ENCODE measurements around the gene CPD.
A peak's percentile ranks its signal among the peaks of the same experiment; 100 is the strongest.

Gene CPD

DNA sequence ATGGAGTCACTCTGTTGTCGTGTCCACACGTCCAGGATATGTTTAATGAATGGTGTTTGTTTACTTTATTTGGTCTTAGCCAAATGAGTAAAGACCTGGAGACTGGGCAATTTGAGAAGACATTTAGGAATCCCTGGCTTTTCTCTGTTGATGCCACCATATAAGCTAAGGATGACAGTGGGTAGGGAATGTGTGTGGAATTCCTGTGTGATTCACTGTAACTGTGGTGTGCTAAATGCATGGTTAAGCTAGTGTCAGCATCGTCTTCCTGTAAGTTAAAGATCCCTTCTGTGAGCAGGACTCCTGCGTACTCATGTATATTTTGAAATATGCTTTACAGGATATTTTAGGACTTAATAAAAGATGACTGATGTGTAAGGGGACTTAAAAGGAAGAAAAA, 124.8 kb downstream of the CPD start:
- TF ChIP-seq, protein P1, sequence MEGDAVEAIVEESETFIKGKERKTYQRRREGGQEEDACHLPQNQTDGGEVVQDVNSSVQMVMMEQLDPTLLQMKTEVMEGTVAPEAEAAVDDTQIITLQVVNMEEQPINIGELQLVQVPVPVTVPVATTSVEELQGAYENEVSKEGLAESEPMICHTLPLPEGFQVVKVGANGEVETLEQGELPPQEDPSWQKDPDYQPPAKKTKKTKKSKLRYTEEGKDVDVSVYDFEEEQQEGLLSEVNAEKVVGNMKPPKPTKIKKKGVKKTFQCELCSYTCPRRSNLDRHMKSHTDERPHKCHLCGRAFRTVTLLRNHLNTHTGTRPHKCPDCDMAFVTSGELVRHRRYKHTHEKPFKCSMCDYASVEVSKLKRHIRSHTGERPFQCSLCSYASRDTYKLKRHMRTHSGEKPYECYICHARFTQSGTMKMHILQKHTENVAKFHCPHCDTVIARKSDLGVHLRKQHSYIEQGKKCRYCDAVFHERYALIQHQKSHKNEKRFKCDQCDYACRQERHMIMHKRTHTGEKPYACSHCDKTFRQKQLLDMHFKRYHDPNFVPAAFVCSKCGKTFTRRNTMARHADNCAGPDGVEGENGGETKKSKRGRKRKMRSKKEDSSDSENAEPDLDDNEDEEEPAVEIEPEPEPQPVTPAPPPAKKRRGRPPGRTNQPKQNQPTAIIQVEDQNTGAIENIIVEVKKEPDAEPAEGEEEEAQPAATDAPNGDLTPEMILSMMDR (conservative IDR thresholded peaks at IDR 0.05; ENCODE audit: low read length) = no peak
- no peak overlapping the region for H3K4me3 ChIP-seq (ENCODE audit: low read length)
- DNase-seq (ENCODE audit: low read depth) = no peak

DNA sequence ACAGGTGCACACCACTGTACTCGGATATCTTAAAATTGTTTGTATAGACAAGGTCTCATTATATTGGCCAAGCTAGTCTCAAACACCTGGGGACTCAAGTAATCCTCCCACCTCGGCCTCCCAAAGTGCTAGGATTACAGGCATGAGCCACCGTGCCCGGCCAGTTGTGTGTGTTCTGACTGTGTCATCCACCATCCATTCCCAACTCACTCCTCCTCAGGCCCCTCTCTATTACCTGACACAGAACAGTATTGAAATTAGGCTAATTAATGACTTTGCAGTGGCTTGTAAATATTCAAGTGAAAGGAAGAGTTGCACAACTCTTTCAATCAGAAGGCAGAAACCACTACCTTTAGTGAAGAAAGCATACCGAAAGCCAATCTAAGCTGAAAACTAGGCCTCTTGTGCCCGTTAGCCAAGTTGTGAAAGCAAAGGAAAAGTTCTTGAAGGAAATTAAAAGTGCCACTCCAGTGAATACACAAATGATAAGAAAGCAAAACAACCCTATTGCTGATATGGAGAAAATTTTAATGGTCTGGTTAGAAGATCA, 127.2 kb downstream of the CPD start:
- H3K4me3 ChIP-seq (ENCODE audit: low read length) = no peak overlapping the region
- no peak for DNase-seq (ENCODE audit: low read depth)
- TF ChIP-seq, protein P1 (conservative IDR thresholded peaks at IDR 0.05; ENCODE audit: low read length) = no peak

DNA sequence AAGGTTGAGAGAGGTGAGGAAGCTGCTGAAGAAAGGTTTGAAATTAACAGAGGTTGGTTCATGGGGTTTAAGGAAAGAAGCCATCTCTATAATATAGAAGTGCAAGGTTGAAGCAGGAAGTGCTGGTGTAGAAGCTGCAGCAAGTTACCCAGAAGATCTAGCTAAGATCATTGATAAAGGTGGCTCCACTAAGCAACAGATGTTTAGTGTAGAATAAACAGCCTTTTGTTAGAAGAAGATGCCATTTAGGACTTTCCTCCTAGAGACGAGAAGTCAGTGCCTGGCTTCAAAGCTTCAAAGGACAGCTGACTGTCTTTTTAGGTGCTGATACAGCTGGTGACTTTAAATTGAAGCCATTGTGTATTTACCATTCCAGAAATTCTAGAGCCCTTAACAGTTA, 127.8 kb downstream of the CPD start:
- no peak for DNase-seq (ENCODE audit: low read depth)
- H3K4me3 ChIP-seq (ENCODE audit: low read length) = no peak overlapping the region
- TF ChIP-seq, protein P1 (conservative IDR thresholded peaks at IDR 0.05; ENCODE audit: low read length) = no peak

DNA sequence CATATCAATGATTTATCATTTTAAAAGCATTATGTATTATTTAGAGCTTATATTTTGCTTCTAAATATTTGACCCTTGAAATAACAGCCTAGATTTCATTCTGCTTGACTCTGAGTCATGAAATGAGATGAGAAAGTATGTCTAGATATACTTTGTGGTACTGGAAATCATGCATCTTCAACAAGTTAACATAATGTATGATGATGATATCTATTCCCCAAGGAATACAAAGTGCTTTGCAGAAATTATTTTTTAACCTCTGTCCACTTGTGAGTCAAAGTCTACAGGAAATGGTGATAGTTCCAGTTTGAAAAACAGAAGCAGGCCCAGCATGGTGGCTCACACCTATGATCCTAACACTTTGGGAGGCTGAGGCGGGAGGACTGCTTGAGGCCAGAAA, 134.6 kb downstream of the CPD start:
- TF ChIP-seq, protein P1 (conservative IDR thresholded peaks at IDR 0.05; ENCODE audit: low read length) = no peak
- H3K4me3 ChIP-seq (ENCODE audit: low read length) = no peak overlapping the region
- peak; percentile 48 for DNase-seq (ENCODE audit: low read depth)

DNA sequence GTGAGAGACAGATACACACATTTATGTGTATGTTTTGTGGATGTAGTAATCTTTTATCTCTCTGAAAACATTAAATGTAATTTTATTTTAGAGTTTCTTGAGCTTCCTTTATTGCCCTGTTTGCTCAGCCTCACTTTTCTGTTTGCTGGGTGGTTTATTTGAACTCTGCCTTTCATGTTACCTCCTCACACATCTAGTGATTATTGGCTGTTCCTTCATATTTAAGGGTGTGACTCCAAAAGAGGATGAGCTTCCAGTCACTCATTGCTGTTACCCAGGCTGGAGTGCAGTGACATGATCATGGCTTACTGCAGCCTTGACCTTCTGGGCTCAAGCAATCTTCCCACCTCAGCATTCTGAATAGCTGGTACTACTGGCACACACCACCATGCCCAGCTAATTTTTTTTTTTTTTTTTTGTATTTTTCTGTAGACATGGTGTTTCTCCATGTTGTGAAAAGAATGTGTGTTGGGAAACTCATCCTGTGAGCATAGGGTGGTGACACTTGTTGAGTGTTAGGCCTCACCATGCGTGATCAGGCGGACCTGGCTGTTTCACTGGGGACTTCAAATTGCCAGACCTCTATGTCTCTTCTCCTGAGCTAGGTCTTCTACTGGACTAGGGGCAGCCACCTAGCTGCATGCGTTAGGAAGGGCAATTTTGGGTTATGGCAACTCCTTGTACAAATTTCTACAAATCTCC, 136.3 kb downstream of the CPD start:
- no peak for DNase-seq (ENCODE audit: low read depth)
- no peak overlapping the region for H3K4me3 ChIP-seq (ENCODE audit: low read length)
- TF ChIP-seq, protein P1 (conservative IDR thresholded peaks at IDR 0.05; ENCODE audit: low read length) = no peak

DNA sequence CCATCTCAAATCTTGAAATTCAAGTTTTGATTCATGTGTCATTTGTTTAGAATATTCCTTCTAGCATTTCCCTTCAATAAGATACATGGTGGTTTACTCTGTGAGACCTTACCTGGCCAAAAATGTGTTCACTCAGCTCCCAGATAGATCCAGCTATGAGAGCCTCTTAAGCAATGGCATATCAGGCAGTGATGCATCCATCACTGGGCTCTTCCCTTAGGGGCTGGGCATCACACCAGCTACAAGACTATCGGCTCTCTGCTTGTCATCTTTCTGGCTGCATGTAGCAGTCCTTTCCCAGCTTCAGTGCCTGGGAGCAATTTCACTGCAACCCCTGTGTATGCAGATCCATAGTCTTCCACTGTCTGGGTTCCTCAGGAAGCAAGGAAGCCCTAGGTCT, 139.1 kb downstream of the CPD start:
- TF ChIP-seq, protein P1 (conservative IDR thresholded peaks at IDR 0.05; ENCODE audit: low read length) = no peak
- peak; percentile 21 for DNase-seq (ENCODE audit: low read depth)
- no peak overlapping the region for H3K4me3 ChIP-seq (ENCODE audit: low read length)

DNA sequence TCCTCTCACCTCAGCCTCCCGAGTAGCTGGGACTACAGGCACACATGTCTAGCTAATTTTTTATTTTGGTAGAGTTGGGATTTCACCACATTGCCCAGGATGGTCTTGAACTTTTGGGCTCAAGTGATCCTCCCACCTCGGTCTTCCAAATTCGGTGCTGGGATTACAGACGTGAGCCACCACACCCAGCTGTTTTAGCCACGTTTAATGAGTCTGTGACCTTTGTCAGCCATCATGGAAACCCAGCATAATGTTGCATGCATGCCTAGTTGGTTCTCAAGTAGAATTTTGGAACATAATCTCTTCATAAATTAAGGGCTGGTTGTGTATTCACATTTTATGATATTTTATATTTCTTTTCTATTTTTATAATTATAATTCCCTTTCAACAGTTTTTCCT, 140.4 kb downstream of the CPD start:
- no peak for DNase-seq (ENCODE audit: low read depth)
- no peak overlapping the region for H3K4me3 ChIP-seq (ENCODE audit: low read length)
- TF ChIP-seq, protein P1 (conservative IDR thresholded peaks at IDR 0.05; ENCODE audit: low read length) = no peak
